C4-2B (cell line): ENCODE measurements around the gene NUDT22.

ENCODE experiments used
- H3K27ac ChIP-seq: fragments of 450-650 bp; 2 replicates; pipeline ENCODE4 v1.5.1; 2017
- ZFX ChIP-seq: fragments of 450-650 bp; IDR thresholded peaks from 2 replicates; pipeline ENCODE4 v1.6.1; 2017
- TF ChIP-seq, protein P1 (sequence below): fragments of 450-650 bp; conservative IDR thresholded peaks from 2 replicates; pipeline ENCODE4 v1.5.1; 2017; ENCODE audit warnings: mild to moderate bottlenecking

The NUDT22 gene

DNA sequence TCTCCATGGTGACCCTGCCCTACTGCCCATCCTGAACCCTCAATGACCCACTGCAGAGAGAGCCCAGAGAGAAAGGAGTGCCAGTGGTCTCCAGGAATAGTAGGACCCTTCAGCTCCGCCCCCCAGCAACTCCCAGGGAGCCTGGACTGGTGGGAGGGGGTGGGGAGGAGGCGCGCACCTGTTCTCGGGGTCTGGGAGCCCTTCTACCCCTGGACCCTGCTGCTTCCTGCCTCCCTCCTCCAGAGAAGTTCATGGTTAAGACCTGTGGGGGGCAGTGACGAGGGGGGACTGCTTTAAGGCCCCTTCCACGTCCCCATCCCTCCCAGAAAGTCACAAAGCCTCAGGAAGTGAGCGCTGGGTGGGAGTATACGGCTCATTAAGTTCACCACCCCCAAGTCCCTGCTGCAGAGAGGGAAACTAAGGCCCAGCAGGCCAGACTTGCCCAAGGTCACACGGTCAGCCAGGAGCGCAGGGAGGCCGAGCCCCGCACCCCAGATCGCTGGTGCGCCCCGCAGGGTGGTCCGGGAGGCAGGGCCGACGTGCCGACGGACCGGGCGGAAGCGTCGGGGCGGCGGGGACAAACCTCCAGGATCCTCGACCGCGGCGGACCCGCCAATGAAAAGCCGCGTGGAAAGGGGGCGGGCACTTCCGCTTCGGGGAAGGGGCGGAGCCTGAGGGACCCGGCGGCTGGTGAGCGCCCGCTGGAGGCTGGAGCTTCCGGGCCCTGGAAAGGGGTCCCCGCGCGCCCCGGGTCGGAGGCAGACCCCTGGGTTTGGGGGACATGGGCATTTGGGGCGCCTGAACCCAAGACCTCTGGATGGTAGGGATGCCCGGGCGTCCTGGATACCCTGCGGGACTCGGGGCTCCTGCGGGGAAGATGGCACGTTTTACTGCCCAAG is at the start of gene NUDT22, which contains the start of gene TRPT1:
Gene NUDT22, plus strand, starts transcription at position 667 of the 899 bp plus-strand sequence. CDS start 379 bp downstream, outside the sequence.
Gene TRPT1, minus strand, starts transcription at position 579 of the 899 bp plus-strand sequence. Its CDS starts 326 bp downstream, at position 253.
- peak within 1 kb of the TSS; percentile 91 for H3K27ac ChIP-seq

GRCh38 chr11:64176751-64177150 is 49.3 kb upstream of the NUDT22 start:
- TF ChIP-seq, protein P1, sequence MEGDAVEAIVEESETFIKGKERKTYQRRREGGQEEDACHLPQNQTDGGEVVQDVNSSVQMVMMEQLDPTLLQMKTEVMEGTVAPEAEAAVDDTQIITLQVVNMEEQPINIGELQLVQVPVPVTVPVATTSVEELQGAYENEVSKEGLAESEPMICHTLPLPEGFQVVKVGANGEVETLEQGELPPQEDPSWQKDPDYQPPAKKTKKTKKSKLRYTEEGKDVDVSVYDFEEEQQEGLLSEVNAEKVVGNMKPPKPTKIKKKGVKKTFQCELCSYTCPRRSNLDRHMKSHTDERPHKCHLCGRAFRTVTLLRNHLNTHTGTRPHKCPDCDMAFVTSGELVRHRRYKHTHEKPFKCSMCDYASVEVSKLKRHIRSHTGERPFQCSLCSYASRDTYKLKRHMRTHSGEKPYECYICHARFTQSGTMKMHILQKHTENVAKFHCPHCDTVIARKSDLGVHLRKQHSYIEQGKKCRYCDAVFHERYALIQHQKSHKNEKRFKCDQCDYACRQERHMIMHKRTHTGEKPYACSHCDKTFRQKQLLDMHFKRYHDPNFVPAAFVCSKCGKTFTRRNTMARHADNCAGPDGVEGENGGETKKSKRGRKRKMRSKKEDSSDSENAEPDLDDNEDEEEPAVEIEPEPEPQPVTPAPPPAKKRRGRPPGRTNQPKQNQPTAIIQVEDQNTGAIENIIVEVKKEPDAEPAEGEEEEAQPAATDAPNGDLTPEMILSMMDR = no peak
- no peak for TF ChIP-seq ZFX
- H3K27ac ChIP-seq = no peak overlapping the region

More for the DNA sequence above, at the start of gene NUDT22, which contains the start of gene TRPT1:
- no peak for TF ChIP-seq ZFX
- TF ChIP-seq, protein P1 = no peak; the same call in 1 of the 2 replicates

- H3K27ac ChIP-seq = no peak overlapping the region
- TF ChIP-seq, protein P1 = no peak
- TF ChIP-seq ZFX = no peak
Measured at GRCh38 chr11:64178203-64178602, 47.9 kb upstream of the NUDT22 start.

- TF ChIP-seq, protein P1 = no peak
- TF ChIP-seq ZFX = no peak
- no peak overlapping the region for H3K27ac ChIP-seq
Measured at GRCh38 chr11:64178951-64179639, 47.0 kb upstream of the NUDT22 start.

DNA sequence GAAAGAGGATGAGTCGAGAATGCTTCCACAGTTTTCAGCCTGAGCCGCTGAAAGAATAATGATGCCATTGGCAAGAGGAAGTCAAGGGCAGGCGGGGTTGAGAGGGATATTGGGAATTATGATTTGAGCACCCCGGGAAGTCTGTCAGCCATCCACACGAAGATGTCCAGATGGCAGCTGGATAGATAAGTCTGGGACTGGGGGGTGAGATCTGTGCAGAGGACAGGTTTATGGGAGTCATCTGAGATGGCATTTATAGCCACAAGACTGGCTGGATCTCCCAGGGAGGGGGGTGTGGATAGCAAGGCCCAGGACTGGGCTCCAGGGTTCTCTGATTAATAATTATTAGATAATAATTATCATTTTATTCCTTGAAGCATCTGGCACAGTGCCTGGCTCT is 45.2 kb upstream of the NUDT22 start:
- TF ChIP-seq ZFX = no peak
- TF ChIP-seq, protein P1 = no peak
- no peak overlapping the region for H3K27ac ChIP-seq

DNA sequence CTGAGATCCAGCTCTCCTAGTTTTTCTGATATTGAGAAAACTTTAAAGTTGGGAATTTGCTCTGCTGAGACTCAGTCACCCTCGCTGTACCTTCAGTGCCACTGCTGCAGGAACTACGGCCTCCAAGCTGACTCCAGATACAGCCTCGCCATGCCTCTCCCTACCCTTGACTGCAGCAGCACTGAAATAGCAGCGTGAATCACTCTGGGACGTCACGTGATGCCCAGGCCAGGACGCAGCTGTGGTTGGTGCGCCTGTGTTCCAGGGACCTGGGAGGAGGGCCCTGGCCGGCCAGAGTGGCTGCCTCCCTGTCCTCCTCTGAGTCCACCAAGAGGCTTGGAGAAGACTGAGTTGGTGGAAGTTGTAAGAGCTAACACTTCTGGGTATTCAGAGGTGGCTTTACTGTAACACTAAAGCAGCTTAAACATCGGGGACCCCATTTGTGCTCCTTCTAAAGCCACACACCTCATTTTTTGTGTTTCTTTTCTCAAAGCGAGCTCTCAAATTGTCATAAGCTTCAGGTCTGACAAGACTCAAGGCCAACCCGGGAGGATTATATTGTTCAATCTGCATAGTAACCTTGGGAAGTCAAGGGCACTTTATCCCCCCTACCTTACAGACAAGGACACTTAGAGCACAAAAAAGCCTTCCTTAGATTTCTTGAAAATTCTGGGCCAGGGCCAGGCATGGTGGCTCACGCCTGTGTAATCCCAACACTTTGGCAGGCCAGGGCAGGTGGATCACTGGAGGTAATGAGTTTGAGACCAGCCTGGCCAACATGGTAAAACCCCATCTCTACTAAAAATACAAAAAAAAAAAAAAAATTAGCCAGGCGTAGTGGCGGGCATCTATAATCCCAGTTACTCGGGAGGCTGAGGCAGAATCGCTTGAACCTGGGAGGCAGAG is 44.3 kb upstream of the NUDT22 start:
- no peak overlapping the region for H3K27ac ChIP-seq
- TF ChIP-seq, protein P1 = no peak
- no peak for TF ChIP-seq ZFX
